GM19438 (cell line): ENCODE results near the gene RBM47.
"Not testable (repeated sequence)": the region's sequence is repeated elsewhere in the genome, so short reads cannot be mapped to it uniquely, and the experiment has no call there.

Source experiments
- ATAC-seq: cut with Tn5 transposase; IDR thresholded peaks from one replicate; pipeline ENCODE4 v1.9.1; 2021; ENCODE audit warnings: low read depth; ENCODE audit not compliant: unreplicated experiment

The RBM47 gene

DNA sequence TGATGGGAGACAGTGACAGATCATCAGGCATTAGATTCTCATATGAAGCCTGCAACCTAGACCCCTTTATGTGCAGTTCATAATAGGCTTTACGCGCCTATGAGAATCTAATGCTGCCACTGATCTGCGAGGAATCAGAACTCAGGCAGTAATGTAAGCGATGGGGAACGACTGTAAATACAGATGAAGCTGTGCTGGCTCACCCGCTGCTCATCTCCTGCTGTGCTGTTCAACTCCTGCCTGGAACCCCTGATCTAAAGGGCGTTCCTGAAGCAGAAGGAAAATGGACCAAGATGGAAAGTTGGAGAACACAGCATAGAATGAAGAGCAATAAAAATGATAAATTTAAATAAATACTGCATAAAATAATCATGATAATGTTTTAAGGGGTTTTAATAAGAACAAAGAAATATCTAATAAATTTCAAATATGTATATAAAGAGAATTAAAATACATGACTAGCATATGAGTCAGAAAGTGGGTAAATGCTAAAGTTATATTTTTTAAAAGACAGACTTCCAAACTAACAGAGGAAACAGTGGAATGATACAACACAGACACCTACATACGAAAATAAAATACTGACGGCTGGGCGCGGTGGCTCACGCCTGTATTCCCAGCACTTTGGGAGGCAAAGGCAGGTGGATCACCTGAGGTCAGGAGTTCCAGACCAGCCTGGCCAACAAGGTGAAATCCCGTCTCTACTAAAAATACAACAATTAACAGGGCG, 59.2 kb downstream of the RBM47 start:
- ATAC-seq = no peak

DNA sequence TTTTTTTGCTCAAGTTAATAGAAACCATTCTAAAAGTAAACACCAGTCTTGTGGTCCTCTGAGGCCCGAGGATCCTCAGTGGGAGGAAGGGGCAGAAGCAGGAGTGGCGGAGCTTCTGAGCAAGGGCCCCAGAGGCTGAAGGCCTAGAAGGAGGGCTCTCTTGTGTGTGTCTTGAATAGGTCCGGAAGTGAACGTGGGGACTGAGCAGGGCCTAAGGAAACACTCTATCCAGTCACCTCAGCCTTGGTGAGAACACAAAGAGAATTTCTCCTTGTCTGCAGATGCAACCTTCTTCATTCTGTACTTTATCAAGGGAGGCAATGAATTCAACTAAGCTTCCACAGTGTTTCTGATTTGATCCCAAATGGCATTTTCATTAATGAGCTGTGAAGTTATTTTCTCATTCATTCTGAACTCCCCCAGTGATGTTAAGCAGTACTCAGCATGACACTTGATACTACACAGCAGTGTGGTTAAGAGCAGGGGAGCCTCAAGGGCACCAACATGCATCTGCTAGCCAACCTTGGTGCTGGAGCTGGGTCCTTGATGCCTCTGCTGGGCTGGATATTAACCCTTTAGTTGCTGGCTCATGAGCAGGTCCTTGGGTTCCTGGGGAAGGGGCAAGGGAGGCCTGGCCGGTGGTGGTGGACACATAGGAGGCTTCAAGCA, 64.7 kb downstream of the RBM47 start:
- ATAC-seq = no peak

DNA sequence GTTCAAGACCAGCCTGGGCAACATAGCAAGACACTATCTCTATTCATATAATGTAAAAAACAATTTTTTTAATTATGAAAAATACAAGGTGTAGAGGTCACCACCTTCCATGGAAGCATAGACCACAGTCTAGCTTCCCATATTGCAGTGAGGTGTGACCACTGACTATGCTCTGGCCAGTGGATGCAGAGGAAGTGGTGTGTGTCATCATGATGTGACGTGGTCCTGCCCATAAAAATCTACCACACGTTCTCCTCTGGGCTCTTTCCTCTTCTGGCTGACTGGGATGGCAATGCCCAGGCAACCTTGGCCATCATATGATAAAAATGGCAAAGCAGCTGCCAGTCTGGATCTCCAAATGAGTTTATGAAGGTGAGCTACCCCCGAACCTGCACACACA, 65.7 kb downstream of the RBM47 start:
- ATAC-seq = no peak

DNA sequence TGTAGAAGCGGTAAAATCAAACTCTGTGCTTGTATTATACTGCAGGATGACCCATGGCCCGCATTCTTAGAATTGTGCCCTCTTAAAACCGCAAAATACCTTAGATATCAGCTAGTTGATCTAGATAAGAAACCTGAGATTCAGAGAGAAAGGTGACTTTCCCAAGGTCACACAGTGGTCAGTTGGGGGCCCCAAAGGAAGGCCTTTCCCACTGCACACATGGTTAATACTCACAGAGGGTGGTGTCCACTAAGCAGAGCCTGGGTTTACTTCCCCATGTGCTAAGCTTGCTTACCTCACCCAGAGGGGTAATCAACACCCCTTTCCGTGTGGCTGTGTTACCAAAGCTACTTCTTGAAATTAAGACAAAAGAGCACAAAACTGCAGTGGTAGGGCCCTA, 66.3 kb downstream of the RBM47 start:
- no peak for ATAC-seq

DNA sequence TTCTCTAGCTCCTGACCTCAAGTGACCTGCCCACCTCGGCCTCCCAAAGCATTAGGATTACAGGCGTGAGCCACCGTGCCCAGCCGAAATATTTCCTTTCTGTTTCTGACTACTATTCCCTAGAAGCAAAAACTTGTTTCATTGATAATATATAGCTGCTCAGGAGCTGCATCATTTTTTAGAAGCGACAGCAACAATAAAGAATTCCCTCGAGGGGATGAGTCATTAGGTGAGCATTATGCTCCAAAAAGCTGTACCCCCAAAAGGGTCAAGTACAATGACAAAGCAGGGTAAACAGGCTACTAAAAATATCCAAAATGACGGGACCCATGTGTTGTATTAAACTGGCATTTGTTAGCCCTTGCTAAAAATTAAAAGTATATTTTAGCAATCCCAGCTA, 67.0 kb downstream of the RBM47 start:
- no peak for ATAC-seq

DNA sequence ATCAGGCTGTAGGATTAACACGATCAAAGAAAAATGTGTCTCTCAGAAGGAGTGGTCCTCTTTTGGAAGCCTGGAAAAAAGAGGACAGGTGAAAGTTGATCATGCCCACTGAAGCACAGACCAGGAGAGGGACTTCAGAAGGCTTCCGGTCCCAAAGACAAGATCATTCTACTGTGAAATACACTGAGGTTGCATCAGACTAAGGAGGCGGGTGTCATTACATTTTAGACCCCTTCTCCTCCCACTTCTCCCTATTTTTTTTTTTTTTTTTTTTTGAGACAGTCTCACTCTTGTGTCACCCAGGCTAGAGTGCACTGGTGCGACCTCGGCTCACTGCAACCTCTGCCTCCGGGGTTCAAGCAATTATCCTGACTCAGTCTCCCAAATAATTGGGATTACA, 67.5 kb downstream of the RBM47 start:
- ATAC-seq = no peak

DNA sequence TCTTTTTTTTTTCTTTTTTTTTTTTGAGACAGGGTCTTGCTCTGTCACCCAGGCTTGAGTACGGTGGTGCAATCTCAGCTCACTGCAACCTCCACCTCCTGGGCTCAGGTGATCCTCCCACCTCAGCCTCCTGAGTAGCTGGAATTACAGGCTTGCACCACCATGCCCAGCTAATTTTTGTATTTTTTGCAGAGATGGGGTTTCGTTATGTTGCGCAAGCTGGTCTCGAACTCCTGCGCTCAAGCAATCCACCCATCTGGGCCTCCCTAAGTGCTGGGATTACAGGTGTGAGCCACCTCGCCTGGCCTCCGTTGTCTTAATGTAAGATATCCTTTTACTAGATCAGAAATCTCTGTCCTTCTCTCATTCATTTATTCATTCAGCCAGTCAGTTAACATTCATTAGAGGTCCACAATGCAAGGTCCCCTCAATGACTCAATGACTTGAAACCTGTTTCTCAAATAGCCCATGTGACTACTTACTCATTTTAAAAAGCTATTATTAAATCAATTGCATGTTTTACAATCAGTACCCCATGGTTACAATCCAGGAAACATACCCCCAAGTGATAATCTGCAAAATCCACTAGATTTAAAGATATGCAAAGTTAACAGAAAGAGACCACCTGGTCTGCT, 68.0 kb downstream of the RBM47 start:
- not testable (repeated sequence) for ATAC-seq

DNA sequence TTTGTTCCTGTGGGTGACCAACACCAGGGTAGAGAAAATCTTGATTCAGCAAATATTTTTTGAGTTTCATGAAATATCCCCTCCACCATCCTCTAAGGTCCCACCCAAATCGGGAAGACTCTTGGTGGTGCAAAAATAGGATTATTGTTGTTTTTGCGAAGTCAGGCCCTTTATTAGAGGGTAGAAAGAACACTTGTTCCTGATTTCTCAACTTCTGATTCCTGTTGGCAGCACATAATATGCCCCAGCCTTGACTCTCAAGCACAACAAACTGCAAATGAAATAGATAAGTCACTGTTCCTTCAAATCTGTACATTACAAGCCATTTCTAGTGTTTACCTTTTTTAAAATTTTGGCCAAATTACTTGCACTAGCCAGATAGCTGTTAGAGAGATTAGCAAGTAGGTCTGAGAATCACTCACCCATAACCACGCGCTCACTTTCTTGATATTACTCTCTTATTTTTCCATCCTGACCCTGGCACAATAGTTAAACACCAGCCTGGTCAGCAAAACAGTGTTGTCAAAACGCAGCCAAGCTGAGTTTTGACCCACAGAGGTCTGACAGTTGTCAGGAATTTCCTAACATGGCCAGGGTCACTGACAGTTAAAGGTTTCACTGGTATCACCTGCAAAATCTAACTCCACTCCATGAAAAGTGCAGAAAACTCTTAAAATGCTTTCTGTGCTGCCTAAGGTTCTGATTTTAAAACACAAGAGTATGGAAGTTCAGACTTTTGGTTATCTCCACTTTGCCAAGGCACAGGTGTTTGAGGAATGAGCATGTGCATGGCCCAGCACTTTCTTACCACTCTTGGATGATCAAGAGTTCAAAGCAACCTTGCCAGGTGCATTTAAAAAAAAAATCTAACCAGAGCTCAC, 69.8 kb downstream of the RBM47 start:
- no peak for ATAC-seq

DNA sequence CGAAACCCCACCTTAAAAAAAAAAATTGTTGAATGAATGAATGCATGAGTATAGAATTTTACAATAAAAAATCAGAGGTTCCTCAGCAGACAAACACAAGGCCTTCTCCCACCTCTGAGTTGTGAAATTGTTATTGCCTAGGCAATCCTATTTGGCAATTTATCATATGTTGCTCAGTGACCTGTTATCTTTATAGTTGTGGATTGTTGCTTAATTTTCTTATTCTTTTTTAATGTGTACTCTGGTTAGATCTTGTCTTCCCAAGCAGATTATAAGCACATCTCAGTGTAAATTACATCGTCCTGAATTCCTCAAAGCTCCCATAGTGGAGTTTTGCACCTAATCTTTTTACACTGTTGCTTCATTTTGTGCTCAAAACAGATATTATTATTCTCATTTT, 71.9 kb downstream of the RBM47 start:
- ATAC-seq = no peak

DNA sequence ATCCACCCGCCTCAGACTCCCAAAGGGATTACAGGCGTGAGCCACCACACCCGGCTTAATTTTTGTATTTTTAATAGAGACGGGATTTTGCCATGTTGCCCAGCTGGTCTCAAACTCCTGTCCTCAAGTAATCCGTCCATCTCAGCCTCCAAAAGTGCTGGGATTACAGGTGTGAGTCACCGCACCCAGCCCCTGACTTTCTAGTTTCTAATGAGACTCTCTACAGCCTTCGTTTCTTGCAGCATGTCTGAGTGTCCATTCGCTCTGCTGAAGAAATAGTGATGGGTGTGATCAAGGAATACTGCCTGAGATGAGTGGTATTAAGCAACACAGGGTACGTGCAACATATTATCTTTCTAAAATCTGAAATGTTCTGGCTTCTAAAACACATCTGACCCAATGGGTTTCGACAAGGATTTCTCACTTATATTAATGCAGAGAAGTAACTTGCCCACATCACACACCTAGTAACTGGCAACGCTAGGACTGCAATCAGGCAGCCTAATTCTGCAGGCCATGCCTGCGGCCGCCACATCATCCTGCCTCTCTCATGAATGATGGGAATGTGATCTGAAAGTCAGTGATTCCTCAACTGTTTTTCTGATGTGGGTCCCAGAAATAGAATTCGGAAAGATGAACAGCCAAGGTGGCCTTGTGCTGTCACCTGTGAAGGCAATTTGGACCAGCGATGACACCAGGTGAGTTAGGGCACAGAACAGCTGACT, 74.3 kb downstream of the RBM47 start:
- no peak for ATAC-seq

DNA sequence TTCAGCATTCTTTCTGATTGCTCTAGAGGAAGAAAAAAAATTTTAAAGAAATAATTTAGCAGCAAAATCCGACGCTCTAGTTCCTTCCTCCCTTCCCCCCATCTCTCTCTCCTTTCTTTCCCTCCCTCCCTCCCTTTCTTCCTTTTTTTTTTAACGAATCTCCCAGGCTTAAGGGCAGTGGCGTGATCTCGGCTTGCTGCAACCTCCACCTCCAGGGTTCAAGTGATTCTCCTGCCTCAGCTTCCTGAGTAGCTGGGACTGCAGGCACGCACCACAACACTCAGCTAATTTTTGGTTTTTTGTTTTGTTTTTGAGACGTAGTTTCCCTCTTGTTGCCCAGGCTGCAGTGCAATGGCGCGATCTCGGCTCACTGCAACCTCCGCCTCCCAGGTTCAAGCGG, 75.0 kb downstream of the RBM47 start:
- ATAC-seq = not testable (repeated sequence)

DNA sequence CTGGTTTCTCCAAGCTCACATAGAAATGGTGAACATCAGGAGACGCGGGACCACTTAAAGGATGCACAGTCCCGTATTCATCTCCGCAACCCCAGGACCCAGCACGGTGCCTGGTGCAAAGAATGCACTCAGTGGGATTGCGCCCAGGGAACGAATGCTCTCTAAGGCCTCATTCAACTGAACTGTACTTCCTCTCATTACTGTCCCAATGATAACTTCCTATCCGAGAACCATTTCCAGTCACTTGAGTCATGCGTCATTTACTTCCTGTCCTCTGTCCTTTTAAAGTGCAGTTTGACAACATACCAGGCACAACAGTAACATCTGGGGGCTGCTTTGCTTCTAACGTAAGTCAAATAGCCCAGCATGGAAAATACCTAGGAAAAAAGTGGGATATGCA, 75.7 kb downstream of the RBM47 start:
- no peak for ATAC-seq

DNA sequence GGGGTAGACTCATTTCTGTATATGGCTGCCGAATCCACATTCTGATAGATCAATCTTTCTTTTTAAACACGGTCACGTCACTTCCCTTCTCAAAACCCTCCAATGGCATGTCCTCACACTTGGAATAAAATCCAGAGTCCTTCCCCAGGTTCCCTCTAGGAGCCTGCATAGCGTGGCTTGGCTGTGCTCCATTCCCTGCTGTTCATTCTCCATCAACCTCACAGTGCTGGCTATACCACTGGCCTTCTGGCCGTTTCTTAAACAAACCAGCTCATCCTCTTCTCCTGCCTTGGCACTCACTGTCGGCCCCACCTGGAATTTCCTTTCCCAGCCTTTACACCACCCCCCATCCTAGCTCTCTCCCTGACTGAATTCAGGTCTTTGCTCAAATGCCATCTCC, 77.1 kb downstream of the RBM47 start:
- ATAC-seq = no peak

DNA sequence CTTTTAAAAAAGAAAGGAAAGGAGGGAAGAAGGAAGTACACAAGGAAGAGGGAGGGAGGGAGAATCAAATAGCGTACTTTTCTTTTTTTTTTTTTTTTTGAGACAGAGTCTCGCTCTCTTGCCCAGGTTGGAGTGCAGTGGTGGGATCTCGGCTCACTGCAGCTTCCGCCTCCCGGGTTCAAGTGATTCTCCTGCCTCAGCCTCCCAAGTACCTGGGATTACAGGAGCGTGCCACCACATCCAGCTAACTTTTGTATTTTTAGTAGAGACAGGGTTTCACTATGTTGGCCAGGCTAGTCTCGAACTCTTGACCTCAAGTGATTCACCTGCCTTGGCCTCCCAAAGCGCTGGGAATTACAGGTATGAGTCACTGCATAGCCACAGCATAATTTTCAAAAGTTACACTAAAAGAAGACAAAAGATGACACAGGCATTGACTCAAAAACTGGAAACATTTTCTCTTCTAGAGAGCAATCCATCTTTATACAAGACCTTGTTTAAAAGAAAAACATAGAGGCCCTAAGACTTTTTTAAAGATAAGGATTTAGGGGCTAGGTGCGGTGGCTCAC, 78.0 kb downstream of the RBM47 start:
- not testable (repeated sequence) for ATAC-seq

DNA sequence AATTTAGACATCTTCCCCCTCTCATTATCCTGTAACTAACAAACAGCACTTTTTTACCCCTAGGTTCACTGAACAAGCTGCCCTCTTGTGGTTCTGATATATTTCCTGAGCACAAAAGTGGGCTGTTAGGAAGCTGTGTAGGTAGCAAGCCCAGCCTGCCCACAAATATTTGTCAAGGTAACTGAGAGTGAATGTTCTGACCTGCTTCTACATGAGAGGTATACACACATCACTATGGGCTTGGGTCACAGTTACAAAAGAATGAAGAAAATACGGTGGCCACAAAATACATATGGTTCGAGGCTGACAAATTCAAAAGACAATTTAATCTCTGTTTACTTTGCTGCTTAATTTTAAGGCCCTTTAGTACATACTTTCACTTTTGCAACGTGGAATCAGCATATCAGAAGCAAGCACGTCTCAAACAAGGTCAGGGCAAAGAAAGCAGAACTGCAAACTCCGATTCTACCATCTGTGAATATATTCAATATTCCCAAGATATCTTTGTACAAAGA, 78.7 kb downstream of the RBM47 start:
- ATAC-seq = peak; percentile 81

DNA sequence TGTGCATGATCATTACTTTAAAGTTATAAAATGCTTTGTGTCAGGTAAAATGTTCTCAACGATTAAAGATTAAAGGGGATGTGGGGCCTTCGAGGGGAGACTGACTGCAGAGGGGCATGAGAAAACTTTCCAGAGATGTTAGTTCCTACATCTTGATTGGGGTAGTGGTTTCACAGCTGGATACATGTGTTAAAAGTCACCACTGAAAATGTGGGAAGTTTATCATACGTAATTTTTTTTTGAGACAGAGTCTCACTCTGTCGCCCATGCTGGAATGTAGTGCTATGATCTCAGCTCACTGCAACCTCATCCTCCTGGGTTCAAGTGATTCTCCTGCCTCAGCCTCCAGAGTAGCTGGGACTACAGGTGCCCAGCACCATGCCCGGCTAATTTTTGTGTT, 79.5 kb downstream of the RBM47 start:
- ATAC-seq = no peak

DNA sequence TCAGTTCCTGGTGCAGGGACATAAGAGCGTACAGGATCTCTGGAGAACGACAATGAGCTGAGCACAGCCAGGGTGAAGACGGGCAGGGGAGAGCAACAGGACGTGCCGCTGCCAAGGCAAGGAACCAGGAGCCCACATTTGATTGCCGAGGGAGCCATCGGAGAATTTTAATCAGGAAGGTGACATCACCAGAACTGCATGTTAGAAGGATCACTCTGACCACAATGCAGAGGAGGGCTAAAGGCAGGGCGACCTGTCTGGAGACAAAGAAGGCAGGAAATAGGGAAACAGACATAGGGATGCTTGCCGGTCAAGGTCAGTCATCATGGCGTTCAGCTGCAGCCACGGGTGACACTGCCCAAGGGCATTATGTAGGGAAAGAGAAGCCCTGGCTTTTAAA, 81.4 kb downstream of the RBM47 start:
- no peak for ATAC-seq

DNA sequence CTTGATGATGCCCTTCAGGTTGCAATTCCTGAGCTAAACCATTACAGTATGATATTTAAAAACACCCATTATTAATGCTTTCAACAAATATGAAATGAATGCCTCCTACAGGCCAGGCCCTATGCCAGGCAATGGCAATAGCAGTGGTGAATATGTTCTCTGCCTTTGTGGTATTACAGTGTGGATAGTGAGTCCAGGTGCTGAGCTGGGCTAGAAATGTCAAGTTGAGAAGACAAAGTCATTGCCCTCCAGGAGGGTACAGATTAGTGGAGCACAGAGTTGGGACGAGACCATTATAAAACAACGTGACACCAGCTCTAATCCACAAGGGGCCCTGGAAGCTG, 81.9 kb downstream of the RBM47 start:
- ATAC-seq = no peak

DNA sequence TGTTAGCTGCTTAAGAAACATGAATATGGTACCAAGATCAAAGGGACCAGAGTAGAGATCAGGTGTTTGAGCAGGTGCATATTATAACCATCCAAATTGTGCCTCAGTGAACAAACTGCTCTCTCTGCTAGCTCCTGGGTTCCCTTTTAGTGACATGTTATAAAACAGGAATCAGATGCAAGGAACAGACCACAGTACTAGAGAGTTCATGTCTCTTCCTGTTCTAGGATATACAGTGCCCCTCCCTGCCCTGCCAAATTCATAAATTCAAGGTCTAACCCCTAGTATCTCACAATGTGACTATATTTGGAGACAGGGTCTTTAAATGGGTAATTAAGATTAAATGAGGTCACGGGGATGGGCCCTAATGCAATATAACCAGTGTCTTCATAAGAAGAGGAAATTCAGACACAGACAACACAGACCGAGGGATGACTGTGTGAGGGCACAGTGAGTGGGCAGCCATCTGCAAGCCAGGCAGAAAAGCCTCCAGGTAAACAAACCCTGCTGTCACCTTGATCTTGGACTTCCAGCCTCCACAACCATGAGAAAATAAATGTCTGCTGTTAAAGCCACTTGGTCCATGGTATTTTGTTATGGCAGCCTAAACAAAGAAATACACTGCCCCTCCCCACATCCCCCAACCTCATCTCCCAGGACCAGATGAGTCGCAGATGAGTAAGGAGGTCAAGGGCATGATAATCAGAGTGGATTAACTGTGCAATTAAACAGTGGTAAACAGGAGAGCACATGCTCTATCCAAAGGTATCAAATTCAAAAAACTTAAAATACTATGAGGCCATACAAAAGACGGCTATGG, 82.5 kb downstream of the RBM47 start:
- ATAC-seq = no peak
